GM23338 (cell line): ENCODE measurements around the gene SNX10. TPM values are rescaled to one million over a fixed set of nuclear protein-coding genes. Genes with fewer than 3 reads are reported as not detected.

ENCODE experiments used
- ATAC-seq: fragments of 200-7000 bp; cut with Tn5 transposase; 3 replicates; pipeline ENCODE4 v1.9.1; 2020
- DNase-seq: peaks from one replicate; pipeline ENCODE4 v3.0.0-alpha.2; 2015; ENCODE audit warnings: low spot score
- H2AFZ ChIP-seq: fragments of 200-600 bp; sonication (generic); 2 replicates; pipeline ENCODE4 v1.8.0; 2016; ENCODE audit warnings: antibody characterized with exemption, mild to moderate bottlenecking, moderate library complexity
- H3F3A ChIP-seq: fragments of 200-600 bp; sonication (generic); replicated peaks from 2 replicates; pipeline ENCODE4 v1.8.0; 2017; ENCODE audit warnings: antibody characterized with exemption, mixed run types, low read depth
- H3K27ac ChIP-seq: fragments of 200-600 bp; sonication (generic); 2 replicates; pipeline ENCODE4 v1.6.1; 2016; ENCODE audit warnings: low read depth
- H3K27me3 ChIP-seq: fragments of 200-600 bp; sonication (generic); 2 replicates; pipeline ENCODE4 v1.8.0; 2016; ENCODE audit warnings: mild to moderate bottlenecking, mixed run types, moderate library complexity; ENCODE audit not compliant: insufficient read depth
- H3K36me3 ChIP-seq: fragments of 200-600 bp; sonication (generic); 2 replicates; pipeline ENCODE4 v1.8.0; 2016; ENCODE audit warnings: mild to moderate bottlenecking; ENCODE audit not compliant: insufficient read depth
- H3K4me1 ChIP-seq: fragments of 200-600 bp; sonication (generic); 2 replicates; pipeline ENCODE4 v1.8.0; 2016; ENCODE audit warnings: mild to moderate bottlenecking, moderate library complexity; ENCODE audit not compliant: insufficient read depth
- H3K4me2 ChIP-seq: fragments of 200-600 bp; sonication (generic); 2 replicates; pipeline ENCODE4 v1.7.1; 2017; ENCODE audit warnings: mixed run types
- H3K4me3 ChIP-seq: fragments of 200-600 bp; sonication (generic); 2 replicates; pipeline ENCODE4 v1.6.1; 2016; ENCODE audit warnings: mixed run types
- H3K79me2 ChIP-seq: fragments of 200-600 bp; sonication (generic); replicated peaks from 2 replicates; pipeline ENCODE4 v1.8.0; 2017; ENCODE audit warnings: mild to moderate bottlenecking; ENCODE audit not compliant: insufficient read depth
- H3K9me2 ChIP-seq: fragments of 200-600 bp; sonication (generic); 2 replicates; pipeline ENCODE4 v1.8.0; 2017; ENCODE audit not compliant: insufficient read depth
- H4K20me1 ChIP-seq: fragments of 200-600 bp; sonication (generic); replicated peaks from 2 replicates; pipeline ENCODE4 v1.8.0; 2017; ENCODE audit warnings: mild to moderate bottlenecking; ENCODE audit not compliant: insufficient read depth
- H3K27ac Mint-ChIP-seq: 2 replicates; pipeline ENCODE4 v1.8.0; 2020; ENCODE audit warnings: inconsistent platforms, mild to moderate bottlenecking, moderate library complexity, mixed read lengths
- H3K27me3 Mint-ChIP-seq: 3 replicates; pipeline ENCODE4 v1.8.0; 2022; ENCODE audit warnings: low read depth, mild to moderate bottlenecking, moderate library complexity, mixed read lengths, inconsistent platforms; ENCODE audit not compliant: insufficient read depth, poor library complexity
- H3K36me3 Mint-ChIP-seq: 3 replicates; pipeline ENCODE4 v1.8.0; 2021; ENCODE audit warnings: low read depth, mild to moderate bottlenecking, inconsistent platforms, moderate library complexity, mixed read lengths
- H3K4me1 Mint-ChIP-seq: 3 replicates; pipeline ENCODE4 v1.8.0; 2020; ENCODE audit warnings: mild to moderate bottlenecking, inconsistent platforms, mixed read lengths
- H3K4me3 Mint-ChIP-seq: 3 replicates; pipeline ENCODE4 v1.8.0; 2021; ENCODE audit warnings: moderate library complexity, mild to moderate bottlenecking, inconsistent platforms, mixed read lengths
- H3K9me3 Mint-ChIP-seq: 3 replicates; pipeline ENCODE4 v1.8.0; 2020; ENCODE audit warnings: moderate library complexity, mild to moderate bottlenecking, inconsistent platforms, mixed read lengths
- ETS1 ChIP-seq: IDR thresholded peaks from 2 replicates; pipeline ENCODE4 v1.6.1; 2016; ENCODE audit warnings: antibody characterized with exemption
- POLR2AphosphoS5 ChIP-seq: IDR thresholded peaks from 2 replicates; pipeline ENCODE4 v1.6.1; 2016; ENCODE audit warnings: antibody characterized with exemption, low read depth
- REST ChIP-seq: IDR thresholded peaks from one replicate; pipeline ENCODE4 v1.6.1; 2018; ENCODE audit warnings: antibody characterized with exemption; ENCODE audit not compliant: unreplicated experiment
- polyA plus RNA-seq: library from polyadenylated mRNA; unstranded; fragments of >200 nt; fragmentation: Nextera tagmentation; extraction: Ambion mirVana; gene quantifications from 2 replicates; pipeline ENCODE4 v1.2.1, GENCODE V29; 2016
- total RNA-seq: library from RNA; depleted of rRNA; stranded (reverse); fragments of >200 nt; shearing (Covaris generic); gene quantifications from 2 replicates; pipeline ENCODE4 v1.2.3, GENCODE V29; 2014
- TF ChIP-seq, protein P1 (sequence below), 2 experiments: fragments of 200-600 bp in 1 of 2; sonication (generic) in 1 of 2; conservative IDR thresholded peaks; 2 replicates each; pipeline versions ENCODE4 v1.5.1 to v1.6.1; 2016 to 2017; ENCODE audit warnings: antibody characterized with exemption in 2 of 2, low read depth in 2 of 2, mild to moderate bottlenecking in 2 of 2, moderate library complexity in 1 of 2

SNX10 gene
- total and polyA plus RNA-seq, 2 experiments from 2014 or later: 15.8 to 17.8 TPM

GRCh38 chr7:26381476-26382353 is 90.1 kb downstream of the SNX10 start (continued):
- TF ChIP-seq, protein P1, sequence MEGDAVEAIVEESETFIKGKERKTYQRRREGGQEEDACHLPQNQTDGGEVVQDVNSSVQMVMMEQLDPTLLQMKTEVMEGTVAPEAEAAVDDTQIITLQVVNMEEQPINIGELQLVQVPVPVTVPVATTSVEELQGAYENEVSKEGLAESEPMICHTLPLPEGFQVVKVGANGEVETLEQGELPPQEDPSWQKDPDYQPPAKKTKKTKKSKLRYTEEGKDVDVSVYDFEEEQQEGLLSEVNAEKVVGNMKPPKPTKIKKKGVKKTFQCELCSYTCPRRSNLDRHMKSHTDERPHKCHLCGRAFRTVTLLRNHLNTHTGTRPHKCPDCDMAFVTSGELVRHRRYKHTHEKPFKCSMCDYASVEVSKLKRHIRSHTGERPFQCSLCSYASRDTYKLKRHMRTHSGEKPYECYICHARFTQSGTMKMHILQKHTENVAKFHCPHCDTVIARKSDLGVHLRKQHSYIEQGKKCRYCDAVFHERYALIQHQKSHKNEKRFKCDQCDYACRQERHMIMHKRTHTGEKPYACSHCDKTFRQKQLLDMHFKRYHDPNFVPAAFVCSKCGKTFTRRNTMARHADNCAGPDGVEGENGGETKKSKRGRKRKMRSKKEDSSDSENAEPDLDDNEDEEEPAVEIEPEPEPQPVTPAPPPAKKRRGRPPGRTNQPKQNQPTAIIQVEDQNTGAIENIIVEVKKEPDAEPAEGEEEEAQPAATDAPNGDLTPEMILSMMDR (conservative IDR thresholded peaks at IDR 0.05; ENCODE audit: low read depth in 2 of 2): 0 out of 4 replicates have a peak, but pooled peaks of 1 of the 2 experiments have one; percentile 2
- TF ChIP-seq POLR2AphosphoS5 (no peak), ETS1 (no peak)

DNA sequence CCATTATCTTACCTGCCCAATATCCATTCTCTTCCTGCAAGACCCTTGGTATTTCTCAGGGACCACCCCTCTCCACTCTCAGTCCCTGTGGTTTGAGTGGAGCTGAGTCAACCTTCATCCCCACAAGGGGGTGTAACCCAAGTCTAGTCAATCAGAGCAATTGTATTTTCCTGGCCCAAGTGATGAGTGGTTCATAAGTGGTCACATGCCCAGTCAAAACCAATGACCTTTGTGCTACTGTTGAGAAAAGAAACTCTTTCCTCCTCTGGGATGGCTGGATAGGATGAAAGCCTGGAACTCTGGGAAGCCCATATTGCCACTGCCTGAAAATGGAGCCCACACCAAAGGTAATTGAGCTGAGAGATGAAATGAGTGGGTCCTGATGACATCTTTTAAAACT is 93.6 kb downstream of the SNX10 start:
- ATAC-seq: no peak

More for the DNA sequence above, 93.6 kb downstream of the SNX10 start:
- Histone ChIP-seq H3K4me2 (no peak overlapping the region), H3K4me1 (no peaks in the 10 kb centered on the region; the same call in 1 of the 2 replicates), H3K27me3 (no peaks in the 10 kb centered on the region), H3K9me2 (no peaks in the 10 kb centered on the region), H4K20me1 (no peaks in the 10 kb centered on the region), H3K27ac (no peak overlapping the region), H3K4me3 (no peak overlapping the region), H3K79me2 (no peaks in the 10 kb centered on the region), H2AFZ (no peak overlapping the region), H3K36me3 (no peaks in the 10 kb centered on the region), H3F3A (no peaks in the 10 kb centered on the region)
- Mint-ChIP-seq H3K4me1 (peaks cover 24% of the 10 kb centered on the region), H3K4me3 (no peak overlapping the region), H3K27ac (no peak overlapping the region), H3K9me3 (no peaks in the 10 kb centered on the region), H3K36me3 (no peaks in the 10 kb centered on the region), H3K27me3 (peaks cover 2% of the 10 kb centered on the region)
- no peak for DNase-seq
- TF ChIP-seq, protein P1 (conservative IDR thresholded peaks at IDR 0.05; ENCODE audit: low read depth in 2 of 2): peak in 1 of 2 experiments; percentile 9; a peak in 1 of 4 replicates
- no peak for TF ChIP-seq REST
